Iris pigment epithelial cell (primary cell): ENCODE results near the gene TUBD1.
A peak's percentile ranks its signal among the peaks of the same experiment; 100 is the strongest.
"Not testable (repeated sequence)": the region's sequence is repeated elsewhere in the genome, so short reads cannot be mapped to it uniquely, and the experiment has no call there.

Source experiments
- DNase-seq: peaks from one replicate; pipeline ENCODE4 v3.0.0-alpha.2; 2011; ENCODE audit warnings: low read depth

TUBD1 gene

GRCh38 chr17:59892924-59893675, at the start of gene TUBD1, which contains the start of gene RPS6KB1:
TSS of gene TUBD1 (minus strand) at chr17:59892943. CDS start at chr17:59891002, 1,941 bp downstream.
TSS of gene RPS6KB1 (plus strand) at chr17:59893121. CDS start at chr17:59893185, 64 bp downstream.
- DNase-seq, result peak; percentile 100

- DNase-seq, result no peak
Observed at GRCh38 chr17:59941131-59941530, 48.4 kb upstream of the TUBD1 start.

GRCh38 chr17:59940697-59941096, 48.0 kb upstream of the TUBD1 start:
- DNase-seq, result peak; percentile 25

GRCh38 chr17:59933317-59933716, 40.6 kb upstream of the TUBD1 start:
- not testable (repeated sequence) for DNase-seq

- peak; percentile 84 for DNase-seq
Observed at GRCh38 chr17:59930768-59931167, 38.0 kb upstream of the TUBD1 start.

- DNase-seq, result not testable (repeated sequence)
Observed at GRCh38 chr17:59930121-59930520, 37.4 kb upstream of the TUBD1 start.

- DNase-seq, result not testable (repeated sequence)
Observed at GRCh38 chr17:59920637-59921036, 27.9 kb upstream of the TUBD1 start.

- DNase-seq, result no peak
Observed at GRCh38 chr17:59916446-59916845, 23.7 kb upstream of the TUBD1 start.

- peak; percentile 30 for DNase-seq
Observed at GRCh38 chr17:59914274-59914854, 21.6 kb upstream of the TUBD1 start.

- no peak for DNase-seq
Observed at GRCh38 chr17:59907467-59907866, 14.7 kb upstream of the TUBD1 start.

GRCh38 chr17:59903455-59903854, 10.7 kb upstream of the TUBD1 start:
- DNase-seq, result no peak

GRCh38 chr17:59901604-59902003, 8.9 kb upstream of the TUBD1 start:
- DNase-seq, result no peak

- DNase-seq, result peak; percentile 54
Observed at GRCh38 chr17:59899099-59899498, 6.4 kb upstream of the TUBD1 start.

- DNase-seq, result peak; percentile 67
Observed at GRCh38 chr17:59897090-59897489, 4.3 kb upstream of the TUBD1 start.

- peak; percentile 23 for DNase-seq
Observed at GRCh38 chr17:59893676-59894100, 945 bp upstream of the TUBD1 start.

GRCh38 chr17:59892251-59892923, 356 bp downstream of the TUBD1 start:
- DNase-seq, result no peak

- peak; percentile 77 for DNase-seq
Observed at GRCh38 chr17:59890720-59891119, 2.0 kb downstream of the TUBD1 start.

- no peak for DNase-seq
Observed at GRCh38 chr17:59888145-59888750, 4.5 kb downstream of the TUBD1 start.

- DNase-seq, result no peak
Observed at GRCh38 chr17:59884861-59885260, 7.9 kb downstream of the TUBD1 start.

GRCh38 chr17:59878624-59879023, 14.1 kb downstream of the TUBD1 start:
- no peak for DNase-seq

GRCh38 chr17:59877965-59878364, 14.8 kb downstream of the TUBD1 start:
- no peak for DNase-seq

GRCh38 chr17:59876107-59876506, 16.6 kb downstream of the TUBD1 start:
- peak; percentile 72 for DNase-seq
